GM18858 (cell line): ENCODE data around the gene KIAA0825.

ENCODE experiments used
- ATAC-seq: cut with Tn5 transposase; IDR thresholded peaks from one replicate; pipeline ENCODE4 v1.9.1; 2021; ENCODE audit not compliant: unreplicated experiment

Gene KIAA0825, protein sequence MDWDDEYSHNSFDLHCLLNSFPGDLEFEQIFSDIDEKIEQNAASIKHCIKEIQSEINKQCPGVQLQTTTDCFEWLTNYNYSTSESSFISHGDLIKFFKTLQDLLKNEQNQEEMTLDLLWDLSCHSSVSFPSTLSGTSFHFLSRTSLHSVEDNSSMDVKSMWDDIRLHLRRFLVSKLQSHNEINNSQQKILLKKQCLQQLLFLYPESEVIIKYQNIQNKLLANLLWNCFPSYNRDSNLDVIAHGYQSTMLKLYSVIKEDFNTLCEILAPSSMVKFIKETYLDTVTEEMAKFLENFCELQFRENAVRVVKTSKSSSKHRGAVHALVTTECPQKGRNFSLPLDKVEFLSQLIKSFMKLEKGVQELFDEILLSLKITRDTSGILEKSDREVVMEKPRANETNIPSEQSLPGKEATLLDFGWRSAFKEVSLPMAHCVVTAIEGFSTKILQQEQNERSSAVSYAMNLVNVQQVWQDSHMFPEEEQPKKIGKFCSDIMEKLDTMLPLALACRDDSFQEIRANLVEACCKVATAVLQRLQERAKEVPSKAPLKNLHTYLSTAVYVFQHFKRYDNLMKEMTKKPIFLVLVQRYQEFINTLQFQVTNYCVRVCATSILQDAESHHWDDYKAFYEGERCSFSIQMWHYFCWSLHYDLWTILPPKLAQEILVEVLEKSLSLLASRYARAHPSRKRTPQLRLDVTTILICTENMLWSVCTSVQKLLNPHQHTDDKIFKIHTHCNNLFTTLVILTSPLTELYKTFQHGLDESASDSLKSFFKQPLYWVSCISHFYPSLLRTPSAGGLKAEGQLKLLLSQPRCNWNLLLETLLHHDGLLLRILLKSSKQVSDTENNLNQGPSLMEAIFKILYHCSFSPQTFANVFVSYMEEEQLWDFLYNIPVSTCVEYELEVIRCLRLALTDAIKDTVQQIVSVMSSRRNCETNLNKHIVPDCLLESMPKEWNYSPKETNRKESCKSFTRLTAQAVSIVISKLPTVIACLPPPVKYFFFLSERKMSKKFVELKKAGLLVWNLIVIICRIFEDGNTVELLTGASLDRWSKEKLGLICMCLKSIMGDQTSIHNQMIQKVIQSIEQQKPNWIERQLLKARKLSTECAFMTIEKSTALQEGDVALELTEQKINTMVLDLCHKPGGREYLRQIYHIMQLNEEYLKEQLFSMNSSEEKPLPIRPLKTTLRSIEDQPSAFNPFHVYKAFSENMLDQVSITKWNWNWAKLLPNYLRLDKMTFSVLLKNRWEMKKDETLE (N-terminal part only)

DNA sequence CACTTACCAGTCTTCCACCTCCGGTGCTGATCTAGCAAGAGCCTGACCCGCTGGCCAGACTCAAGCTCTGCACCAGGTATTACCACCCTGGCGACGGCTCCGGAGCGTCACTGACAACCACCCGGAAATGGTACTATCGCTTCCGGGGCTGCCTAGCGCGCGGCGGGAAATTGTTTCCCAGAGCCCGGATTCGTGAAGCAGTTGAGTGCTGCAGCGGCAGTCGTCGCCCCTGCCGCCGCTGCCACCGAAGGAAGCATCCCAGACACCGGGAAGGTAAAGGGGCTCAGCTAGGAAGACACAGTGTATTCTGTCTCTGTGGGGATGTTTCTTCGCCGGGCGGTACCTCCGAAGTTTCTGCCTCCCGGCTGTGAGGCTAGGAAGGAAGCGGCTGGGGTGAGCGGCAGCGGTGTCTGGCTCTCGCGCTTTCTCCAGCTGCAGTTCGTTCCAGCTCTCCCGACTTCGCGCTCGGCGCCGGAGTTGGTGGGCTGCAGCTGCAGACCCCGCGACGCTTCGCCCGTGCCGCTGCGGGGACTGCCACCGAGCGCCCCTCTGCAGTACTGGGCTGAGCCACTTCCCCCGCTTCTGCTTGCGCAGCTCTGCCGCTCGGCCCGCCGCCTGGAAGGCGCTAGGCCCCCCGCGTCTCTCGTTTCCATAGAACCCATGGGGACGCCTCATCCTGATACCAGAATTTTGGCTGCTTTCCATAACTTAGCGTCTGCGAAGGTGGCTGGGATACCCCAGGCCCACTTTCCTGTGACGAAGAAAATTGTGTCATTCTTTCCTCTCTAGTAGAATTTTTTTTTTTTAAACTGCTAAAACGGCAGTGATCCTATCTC lies at the start of gene KIAA0825, which contains the start of gene SLF1:
KIAA0825 (minus strand) TSS at position 112 of the 836 bp plus-strand sequence. CDS start 81,478 bp downstream, outside the sequence.
SLF1 (plus strand) TSS at position 177 of the 836 bp plus-strand sequence. CDS start 10,142 bp downstream, outside the sequence.
- peak; percentile 90 for ATAC-seq

DNA sequence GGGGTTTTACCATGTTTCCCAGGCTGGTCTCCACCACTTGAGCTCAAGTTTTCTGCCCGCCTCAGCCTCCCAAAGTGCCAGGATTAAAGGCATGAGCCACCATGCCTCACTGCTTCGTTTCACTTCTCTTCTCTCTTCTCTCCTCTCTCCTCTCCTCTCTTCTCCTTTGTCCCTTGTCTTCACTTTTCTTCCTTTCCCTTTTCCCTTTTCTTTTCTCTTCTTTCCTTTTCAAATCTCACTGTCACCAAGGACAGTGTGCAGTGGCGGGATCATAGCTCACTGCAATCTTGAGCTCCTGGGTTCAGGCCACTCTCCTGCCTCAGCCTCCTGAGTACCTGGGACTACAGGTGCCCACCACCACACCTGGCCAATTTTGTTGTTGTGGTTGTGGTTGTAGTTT lies 49.5 kb upstream of the KIAA0825 start:
- no peak for ATAC-seq

GRCh38 chr5:94661086-94661485 lies 42.7 kb upstream of the KIAA0825 start:
- ATAC-seq, result no peak

GRCh38 chr5:94660506-94660905 lies 42.1 kb upstream of the KIAA0825 start:
- ATAC-seq, result no peak

GRCh38 chr5:94658272-94658671 lies 39.9 kb upstream of the KIAA0825 start:
- ATAC-seq, result no peak

GRCh38 chr5:94649874-94650273 lies 31.5 kb upstream of the KIAA0825 start:
- no peak for ATAC-seq

- ATAC-seq, result no peak
These were observed 28.4 kb upstream of the KIAA0825 start for GRCh38 chr5:94646758-94647157.

GRCh38 chr5:94645053-94645452 lies 26.6 kb upstream of the KIAA0825 start:
- no peak for ATAC-seq

DNA sequence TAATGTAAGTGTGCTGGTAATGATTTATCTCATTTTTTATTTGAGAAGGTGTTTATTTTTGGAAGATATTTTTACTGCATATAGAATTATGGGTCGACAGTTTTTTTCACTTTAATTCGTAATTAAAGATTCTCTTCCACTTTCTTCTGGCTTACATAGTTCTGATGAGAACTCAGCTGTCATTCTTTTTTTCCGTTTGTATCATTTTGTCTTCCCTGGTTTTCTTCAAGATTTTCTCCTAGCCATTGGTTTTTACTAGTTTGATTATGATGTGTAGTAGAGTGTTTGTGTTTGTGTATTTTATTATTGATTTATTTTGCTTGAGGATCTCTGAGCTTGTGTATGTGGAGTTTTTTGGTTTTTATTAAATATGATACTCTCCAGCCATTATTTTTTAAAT lies 21.8 kb upstream of the KIAA0825 start:
- ATAC-seq, result no peak

- peak; percentile 99 for ATAC-seq
These were observed 13.6 kb upstream of the KIAA0825 start for GRCh38 chr5:94632024-94632423.

- no peak for ATAC-seq
These were observed 8.8 kb upstream of the KIAA0825 start for GRCh38 chr5:94627191-94627590.

- ATAC-seq, result no peak
These were observed 5.5 kb upstream of the KIAA0825 start for GRCh38 chr5:94623877-94624276.

DNA sequence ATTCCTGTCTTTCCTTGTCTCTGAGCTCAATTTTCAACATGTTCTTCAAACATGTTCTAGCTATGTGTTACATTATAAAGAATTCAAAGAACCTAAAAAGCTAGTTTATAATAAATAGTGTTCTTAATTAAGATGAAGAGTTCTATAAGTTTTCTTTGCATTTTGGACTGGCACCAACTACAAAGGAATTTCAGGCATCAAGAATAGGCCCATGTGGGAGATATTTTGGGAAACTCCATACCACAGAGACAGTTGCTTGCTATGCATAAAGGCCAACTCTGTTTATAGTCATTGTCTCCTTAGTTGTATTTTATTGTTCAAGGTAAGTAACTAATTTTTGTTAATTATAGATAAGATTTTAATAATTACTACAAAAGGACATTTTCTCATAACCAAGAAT lies 4.6 kb upstream of the KIAA0825 start:
- ATAC-seq, result no peak

- no peak for ATAC-seq
These were observed 3.4 kb upstream of the KIAA0825 start for GRCh38 chr5:94621763-94622162.

DNA sequence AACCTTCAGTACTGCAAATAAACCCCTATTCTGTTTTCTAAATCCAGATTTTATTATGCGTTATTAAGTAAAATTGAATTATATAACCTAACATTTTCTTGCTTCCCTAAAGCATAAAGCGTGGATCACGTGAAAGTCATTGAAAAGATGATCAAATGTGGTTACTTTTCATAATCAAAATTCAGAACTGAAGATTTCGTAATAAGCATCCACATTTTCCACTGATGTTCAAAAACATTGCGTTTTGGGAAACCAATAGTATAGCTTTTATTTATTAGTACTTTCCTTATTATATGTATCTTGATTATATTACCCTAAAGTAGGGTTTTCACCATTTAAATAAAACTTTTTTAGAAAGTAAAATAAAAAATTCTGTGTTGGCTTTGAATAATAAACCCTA lies 1.9 kb upstream of the KIAA0825 start:
- ATAC-seq, result no peak

DNA sequence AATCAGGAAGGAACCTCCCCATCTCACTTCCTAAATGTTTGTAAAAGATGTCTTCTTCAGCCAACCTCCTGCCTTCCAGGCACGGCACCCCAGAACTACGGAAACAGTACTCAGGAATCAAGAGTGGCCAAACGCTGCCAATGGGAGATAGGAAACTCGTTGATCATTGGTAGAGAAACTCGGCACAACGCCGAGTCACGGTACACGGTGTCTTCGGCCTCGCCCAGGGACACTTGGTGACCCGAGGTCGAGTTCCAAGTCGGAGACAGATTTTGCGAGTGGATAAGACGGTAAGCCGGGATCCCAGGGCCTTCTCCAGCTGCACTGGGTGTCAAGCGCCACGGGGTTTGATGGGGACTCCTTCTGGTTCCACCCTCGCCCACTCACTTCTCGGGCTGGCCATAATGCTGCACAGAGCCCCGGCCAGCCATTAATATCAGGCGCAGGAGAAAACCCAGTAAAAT lies 343 bp downstream of the KIAA0825 start:
- ATAC-seq, result peak; percentile 14

DNA sequence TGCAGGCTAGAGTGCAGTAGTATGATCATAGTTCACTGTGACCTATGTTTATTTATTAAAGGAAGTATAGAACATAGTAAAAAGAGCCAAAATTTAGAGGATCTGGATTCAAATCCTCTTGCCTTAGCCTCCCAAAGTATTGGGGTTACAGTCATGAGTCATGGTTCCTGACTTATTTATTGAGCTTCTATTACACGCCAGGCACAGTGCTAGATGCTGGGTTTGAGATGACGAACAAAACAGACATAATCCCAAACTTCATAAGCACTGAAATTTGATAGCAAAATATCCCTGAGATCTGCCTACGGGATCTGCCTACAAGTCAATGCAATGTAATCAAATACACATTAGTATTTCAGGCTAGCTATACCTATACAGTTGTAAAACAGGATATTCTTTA lies 2.5 kb downstream of the KIAA0825 start:
- no peak for ATAC-seq

DNA sequence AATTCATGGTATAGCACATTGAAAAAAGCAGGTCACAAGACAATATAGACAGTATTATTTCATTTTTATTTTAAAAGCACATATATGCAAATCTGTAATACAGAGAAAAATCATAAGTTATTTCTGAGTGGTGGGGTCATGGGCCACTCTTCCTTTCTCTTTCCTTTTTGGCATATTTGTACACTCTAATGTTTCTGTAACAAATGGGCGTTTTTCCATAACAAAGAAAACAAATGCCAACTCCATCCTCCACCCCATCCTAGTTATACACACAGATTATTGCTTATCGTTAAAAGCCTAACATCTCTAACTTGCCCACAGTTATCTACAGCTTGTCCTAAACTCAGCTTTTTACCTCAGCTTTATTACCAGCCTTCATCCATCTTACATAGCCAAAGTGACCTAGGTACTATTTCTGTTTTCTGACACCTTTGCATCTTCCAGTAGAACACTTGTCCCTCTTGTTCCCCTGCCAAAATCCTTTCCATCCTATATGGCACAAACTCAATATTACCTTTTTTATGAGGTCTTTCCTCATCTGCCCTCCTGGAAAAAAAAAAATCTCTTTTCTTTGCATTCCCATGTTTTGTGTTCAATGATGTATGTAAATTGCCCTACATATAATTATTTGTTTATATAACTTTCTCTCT lies 4.1 kb downstream of the KIAA0825 start:
- ATAC-seq, result no peak

GRCh38 chr5:94613583-94613982 lies 4.8 kb downstream of the KIAA0825 start:
- no peak for ATAC-seq
